Measurements from ENCODE around the gene SOWAHD. TPM values are rescaled to one million over a fixed set of nuclear protein-coding genes. Genes with fewer than 3 reads are reported as not detected.
"Not testable (repeated sequence)": the region's sequence is repeated elsewhere in the genome, so short reads cannot be mapped to it uniquely, and the experiment has no call there.

Gene SOWAHD
- total and polyA plus RNA-seq, 5 experiments from 2014 or later, result 0.43 to 2.0 (median 1.1) TPM

DNA sequence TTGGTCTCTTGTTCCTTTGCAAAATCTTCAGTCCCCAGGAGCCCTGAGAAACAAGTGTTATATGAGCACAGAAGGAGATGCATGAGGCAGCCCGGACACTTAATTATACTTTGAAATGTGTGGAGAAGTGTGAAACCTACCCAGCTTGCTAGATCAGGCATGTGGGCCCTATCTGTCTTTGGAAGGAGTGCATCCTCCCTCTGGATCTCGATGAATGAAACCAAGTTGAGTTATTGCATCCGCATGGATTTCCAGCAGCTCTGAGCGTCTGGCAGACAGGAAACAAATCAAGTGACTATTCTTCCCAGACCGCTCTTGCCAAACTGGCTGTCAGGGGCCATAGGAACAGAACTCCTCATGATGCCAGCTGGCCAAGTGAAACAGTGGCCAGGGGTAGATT lies 19.6 kb upstream of the SOWAHD start:
- Mint-ChIP-seq H3K27ac (no peak overlapping the region), H3K4me3 (no peak overlapping the region), H3K27me3 (no peaks in the 10 kb centered on the region), H3K9me3 (no peaks in the 10 kb centered on the region), H3K4me1 (peaks cover 0 to 5% (median 0%) of the 10 kb centered on the region in 4 donors), H3K36me3 (no peaks in the 10 kb centered on the region)
- no peak for ATAC-seq
- POLR2A ChIA-PET, result no interaction called here
- DNase-seq, result no peak

DNA sequence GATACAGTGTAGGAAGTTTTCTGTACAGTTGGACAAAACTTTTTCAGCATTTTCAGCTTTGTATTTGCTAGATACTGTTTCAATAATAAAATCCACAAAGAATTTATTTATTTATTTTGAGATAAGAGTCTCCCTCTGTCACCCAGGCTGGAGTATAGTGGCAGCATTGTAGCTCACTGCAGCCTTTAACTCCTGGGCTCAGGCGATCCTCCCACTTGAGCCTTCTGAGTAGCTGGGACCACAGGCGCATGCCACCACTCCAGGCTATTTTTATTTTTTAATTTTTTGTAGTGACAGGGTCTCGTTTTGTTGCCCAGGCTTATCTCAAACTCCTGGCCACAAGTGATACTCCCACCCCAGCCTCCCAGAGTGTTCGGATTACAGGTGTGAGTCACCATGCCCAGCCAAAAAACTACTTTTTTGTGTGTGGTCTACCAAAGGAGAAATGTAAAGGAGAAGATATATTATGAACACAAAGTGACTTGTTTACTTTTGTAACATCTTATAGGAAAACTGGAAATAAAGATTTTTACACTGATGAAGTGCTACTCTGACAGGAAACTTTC lies 13.0 kb upstream of the SOWAHD start:
- H3K27ac Mint-ChIP-seq, result no peak overlapping the region
- DNase-seq, result no peak
- no peak overlapping the region for H3K4me3 Mint-ChIP-seq
- no peaks in the 10 kb centered on the region for H3K9me3 Mint-ChIP-seq
- no peaks in the 10 kb centered on the region for H3K27me3 Mint-ChIP-seq
- POLR2A ChIA-PET, result interaction anchor here (0.7 kb wide), 1 partner anchor 80 kb away, joined by 3 read pairs; no protein-coding TSS in a partner anchor
- ATAC-seq, result no peak
- no peaks in the 10 kb centered on the region for H3K36me3 Mint-ChIP-seq
- H3K4me1 Mint-ChIP-seq, result peaks cover 2 to 12% (median 5%) of the 10 kb centered on the region in 4 donors

DNA sequence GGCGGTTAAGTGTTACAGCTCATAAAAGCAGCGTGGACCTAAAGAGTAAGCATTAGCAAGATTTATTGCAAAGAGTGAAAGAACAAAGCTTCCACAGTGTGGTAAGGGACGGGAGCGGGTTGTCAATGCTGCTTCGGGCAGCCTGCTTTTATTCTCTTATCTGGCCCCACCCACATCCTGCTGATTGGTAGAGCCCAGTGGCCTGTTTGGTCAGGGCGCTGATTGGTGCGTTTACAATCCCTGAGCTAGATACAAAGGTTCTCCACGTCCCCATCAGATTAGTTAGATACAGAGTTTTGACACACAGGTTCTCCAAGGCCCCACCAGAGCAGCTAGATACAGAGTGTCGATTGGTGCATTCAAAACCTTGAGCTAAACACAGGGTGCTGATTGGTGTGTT lies 8.3 kb upstream of the SOWAHD start:
- peaks cover 6 to 32% (median 21%) of the 10 kb centered on the region in 4 donors for H3K4me1 Mint-ChIP-seq
- H3K9me3 Mint-ChIP-seq, H3K27me3 Mint-ChIP-seq, H3K36me3 Mint-ChIP-seq, ATAC-seq: not testable (repeated sequence)
- H3K27ac Mint-ChIP-seq, result peak overlapping the region; percentile 40 to 93 (median 88)
- POLR2A ChIA-PET, result interaction anchor here (0.9 to 1.7 kb wide), 4 partner anchors 41 to 74 kb away, joined by 3 to 5 read pairs (median 4); partner anchors contain the start of gene RPL39
- peak overlapping the region; percentile 39 to 88 (median 76) for H3K4me3 Mint-ChIP-seq
- peak in 1 of 10 donors; percentile 26 for DNase-seq

DNA sequence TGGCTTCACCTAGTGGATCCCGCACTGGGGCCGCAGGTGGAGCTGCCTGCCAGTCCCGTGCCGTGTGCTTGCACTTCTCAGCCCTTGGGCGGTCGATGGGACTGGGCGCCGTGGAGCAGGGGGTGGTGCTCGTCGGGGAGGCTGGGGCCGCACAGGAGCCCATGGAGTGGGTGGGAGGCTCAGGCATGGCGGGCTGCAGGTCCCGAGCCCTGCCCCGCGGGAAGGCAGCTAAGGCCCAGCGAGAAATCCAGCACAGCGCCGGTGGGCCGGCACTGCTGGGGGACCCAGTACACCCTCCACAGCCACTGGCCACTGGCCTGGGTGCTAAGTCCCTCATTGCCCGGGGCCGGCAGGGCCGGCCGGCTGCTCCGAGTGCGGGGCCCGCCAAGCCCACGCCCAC lies 7.6 kb upstream of the SOWAHD start:
- not testable (repeated sequence) for DNase-seq, H3K9me3 Mint-ChIP-seq, H3K4me3 Mint-ChIP-seq, ATAC-seq, H3K36me3 Mint-ChIP-seq, H3K27me3 Mint-ChIP-seq
- POLR2A ChIA-PET, result interaction anchor here (1.7 kb wide), 1 partner anchor 40 kb away, joined by 5 read pairs; the partner anchor contains the start of gene RPL39
- Mint-ChIP-seq H3K4me1 (peaks cover 7 to 38% (median 27%) of the 10 kb centered on the region in 4 donors), H3K27ac (peak overlapping the region in 1 of 10 donors; percentile 87)

DNA sequence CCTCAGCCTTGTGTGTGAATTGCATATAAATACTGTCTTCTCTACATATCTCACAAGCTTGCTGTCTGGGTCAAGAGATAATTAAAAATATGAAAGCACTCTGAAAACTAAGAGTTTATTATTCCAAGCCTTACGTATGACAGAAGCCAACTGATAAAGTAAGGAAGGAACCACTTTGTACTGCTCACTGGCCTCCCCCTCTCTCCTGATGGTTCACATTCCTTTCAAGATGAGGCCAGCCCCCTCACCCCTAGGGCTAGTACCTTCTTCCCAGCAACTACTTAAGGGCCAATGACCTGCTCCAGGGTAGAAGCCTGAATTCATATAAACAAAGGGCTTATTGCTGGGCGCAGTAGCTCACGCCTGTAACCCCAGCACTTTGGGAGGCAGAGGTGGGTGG lies 5.4 kb upstream of the SOWAHD start:
- ATAC-seq (no peak), DNase-seq (no peak)
- Mint-ChIP-seq H3K27ac (peak overlapping the region; percentile 64 to 98 (median 96)), H3K36me3 (no peaks in the 10 kb centered on the region), H3K9me3 (peaks cover 0 to 3% (median 0%) of the 10 kb centered on the region in 9 donors), H3K4me3 (no peak overlapping the region), H3K27me3 (no peaks in the 10 kb centered on the region), H3K4me1 (peaks cover 23 to 59% (median 49%) of the 10 kb centered on the region in 4 donors)
- POLR2A ChIA-PET, result interaction anchor here (0.6 to 1.5 kb wide), 5 partner anchors 23 to 60 kb away, joined by 3 to 7 read pairs (median 3); partner anchors contain the start of genes RPL39 and SEPTIN6

DNA sequence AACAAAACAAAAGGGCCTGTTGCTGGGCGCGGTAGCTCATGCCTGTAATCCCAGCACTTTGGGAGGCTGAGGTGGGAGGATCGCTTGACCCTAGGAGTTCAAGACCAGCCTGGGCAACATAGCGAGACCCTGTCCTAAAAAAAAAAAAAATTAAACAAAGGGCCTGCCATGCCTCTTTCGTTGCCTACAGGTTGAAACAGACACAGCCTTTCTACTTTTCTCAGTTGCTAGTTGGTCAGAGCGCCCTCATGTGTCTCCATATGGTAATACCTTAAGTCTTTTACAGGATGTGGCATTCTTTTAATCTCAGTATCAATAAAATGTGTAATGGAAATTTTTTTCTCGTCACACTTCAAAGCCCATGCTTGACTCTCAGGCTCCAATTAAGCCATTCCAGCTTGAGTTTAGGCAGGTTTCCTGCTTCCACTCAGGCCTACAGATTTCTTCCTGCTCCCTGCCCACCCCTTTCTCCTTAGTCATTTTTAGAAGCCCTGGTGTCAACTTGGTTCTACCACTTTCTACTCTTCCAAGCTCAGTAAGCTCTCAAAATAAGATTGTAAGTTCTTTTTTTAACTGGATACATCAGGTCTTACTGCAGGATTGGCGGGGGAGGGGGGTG lies 4.6 kb upstream of the SOWAHD start:
- Mint-ChIP-seq H3K9me3 (peaks cover 0 to 3% (median 0%) of the 10 kb centered on the region in 9 donors), H3K36me3 (no peaks in the 10 kb centered on the region), H3K27me3 (no peaks in the 10 kb centered on the region), H3K4me3 (peak overlapping the region in 9 of 10 donors; percentile 39 to 84 (median 63)), H3K27ac (peak overlapping the region; percentile 64 to 98 (median 96)), H3K4me1 (peaks cover 23 to 59% (median 49%) of the 10 kb centered on the region in 4 donors)
- DNase-seq (peak in 9 of 10 donors; percentile 32 to 87 (median 69)), ATAC-seq (peak; percentile 34 to 56)
- POLR2A ChIA-PET, result interaction anchor here (0.7 to 2.1 kb wide), 7 partner anchors 22 to 72 kb away, joined by 3 to 7 read pairs (median 3); partner anchors contain the start of genes RPL39 and SEPTIN6

DNA sequence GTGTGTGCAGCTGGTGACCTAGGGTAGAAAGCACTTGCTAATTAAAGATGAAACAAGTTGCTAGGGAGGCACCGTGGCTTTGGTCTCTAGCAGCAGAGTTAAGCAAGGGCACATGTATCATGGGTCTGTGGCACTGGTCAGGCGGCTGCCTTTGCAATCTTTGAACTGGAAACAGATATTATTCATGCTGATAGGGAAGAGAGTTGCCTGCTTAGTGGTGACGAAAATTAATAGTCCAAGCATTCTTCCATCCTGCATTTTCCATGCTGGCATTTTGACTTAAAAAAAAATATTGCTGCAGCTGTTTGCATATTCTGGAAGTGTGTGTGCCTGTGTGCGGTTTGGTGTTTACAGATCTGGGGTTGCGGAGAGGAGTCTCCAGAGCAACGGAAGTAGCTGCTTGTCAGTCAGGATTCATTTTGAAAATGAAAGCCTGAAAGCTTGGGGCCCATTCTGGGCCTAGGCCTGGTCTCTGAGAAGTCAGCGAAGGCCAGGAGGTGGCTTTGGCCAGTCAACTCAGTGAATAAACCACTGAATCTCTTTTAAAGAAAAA lies 2.3 kb upstream of the SOWAHD start:
- DNase-seq (peak in 9 of 10 donors; percentile 20 to 81 (median 48)), ATAC-seq (peak; percentile 57 to 71)
- H3K4me1 Mint-ChIP-seq, result peaks cover 21 to 56% (median 50%) of the 10 kb centered on the region in 4 donors
- no peaks in the 10 kb centered on the region for H3K36me3 Mint-ChIP-seq
- H3K27me3 Mint-ChIP-seq, result no peaks in the 10 kb centered on the region
- H3K9me3 Mint-ChIP-seq, result peaks cover 0 to 3% (median 0%) of the 10 kb centered on the region in 9 donors
- peak overlapping the region; percentile 62 to 90 (median 80) for H3K4me3 Mint-ChIP-seq
- POLR2A ChIA-PET, result interaction anchor here (0.5 to 6.9 kb wide), 11 partner anchors 8 to 256 kb away, joined by 3 to 43 read pairs (median 3); partner anchors contain the start of genes RPL39 and SEPTIN6
- peak overlapping the region; percentile 95 to 98 (median 96) for H3K27ac Mint-ChIP-seq

DNA sequence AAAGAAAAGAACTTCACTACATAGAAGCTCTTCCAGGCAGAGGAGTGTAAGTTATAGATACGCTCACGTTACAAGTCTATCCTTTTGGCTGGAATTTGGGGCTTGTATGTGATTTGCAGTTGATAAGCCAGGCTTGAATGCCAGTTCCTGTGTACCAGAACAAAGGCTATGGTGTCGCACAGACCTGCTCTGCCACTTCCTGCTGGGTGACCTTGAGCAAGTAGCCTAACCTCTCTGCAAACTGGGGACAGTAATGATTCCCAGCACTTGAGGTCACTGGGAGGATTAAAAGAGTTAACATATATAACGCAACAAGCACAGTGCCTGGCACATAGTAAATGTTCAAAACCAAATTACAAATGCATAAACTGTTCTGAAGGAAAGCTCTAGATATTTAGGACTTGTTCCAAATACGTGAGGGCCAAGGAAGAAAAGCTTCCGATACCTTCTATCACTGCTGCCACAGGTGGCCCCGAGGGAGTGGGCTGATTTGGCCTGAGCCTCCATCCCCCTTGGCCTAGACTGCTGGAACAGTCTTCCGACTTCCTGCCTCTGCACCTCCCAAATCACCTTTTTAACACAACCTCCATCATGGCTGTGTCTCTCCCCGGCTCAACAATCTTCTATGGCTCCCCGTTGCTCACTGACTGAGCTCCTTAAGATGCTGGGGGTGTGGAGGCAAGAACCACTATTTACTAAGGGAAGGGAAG lies 1.3 kb upstream of the SOWAHD start:
- H3K36me3 Mint-ChIP-seq, result no peaks in the 10 kb centered on the region
- peak overlapping the region; percentile 95 to 98 (median 96) for H3K27ac Mint-ChIP-seq
- H3K4me3 Mint-ChIP-seq, result peak overlapping the region; percentile 62 to 90 (median 80)
- DNase-seq (peak in 1 of 10 donors; percentile 5), ATAC-seq (no peak)
- H3K27me3 Mint-ChIP-seq, result no peaks in the 10 kb centered on the region
- H3K9me3 Mint-ChIP-seq, result peaks cover 0 to 2% (median 0%) of the 10 kb centered on the region in 9 donors
- POLR2A ChIA-PET, result interaction anchor here (0.5 to 6.9 kb wide), 9 partner anchors 7 to 257 kb away, joined by 3 to 43 read pairs (median 4); partner anchors contain the start of genes RPL39 and SEPTIN6
- peaks cover 20 to 56% (median 50%) of the 10 kb centered on the region in 4 donors for H3K4me1 Mint-ChIP-seq

DNA sequence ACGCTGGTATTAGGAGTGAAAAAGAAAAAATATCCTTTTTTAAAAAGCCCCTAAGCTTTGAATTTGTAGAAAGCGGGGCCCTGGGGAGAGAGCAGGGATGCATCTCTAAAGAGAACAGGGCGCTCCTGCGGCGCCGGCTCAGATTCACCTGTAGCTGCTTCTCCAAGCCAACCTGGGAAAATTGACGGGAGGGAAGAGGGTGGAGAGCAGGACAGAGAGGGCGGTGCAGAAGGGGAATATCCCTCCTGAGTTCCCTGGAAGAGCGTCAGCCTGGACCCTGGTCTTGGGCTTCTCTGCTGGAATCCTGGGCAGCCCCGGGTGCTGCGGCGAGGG lies 776 bp upstream of the SOWAHD start:
- ATAC-seq, result no peak
- peak overlapping the region; percentile 62 to 90 (median 80) for H3K4me3 Mint-ChIP-seq
- POLR2A ChIA-PET, result interaction anchor here (1.1 to 6.9 kb wide), 7 partner anchors 12 to 290 kb away, joined by 3 to 43 read pairs (median 9); partner anchors contain the start of genes NDUFA1, RNF113A, RPL39 and SEPTIN6
- peak overlapping the region; percentile 95 to 98 (median 96) for H3K27ac Mint-ChIP-seq
- no peaks in the 10 kb centered on the region for H3K36me3 Mint-ChIP-seq
- peaks cover 20 to 57% (median 50%) of the 10 kb centered on the region in 4 donors for H3K4me1 Mint-ChIP-seq
- H3K9me3 Mint-ChIP-seq, result peaks cover 0 to 2% (median 0%) of the 10 kb centered on the region in 9 donors
- no peaks in the 10 kb centered on the region for H3K27me3 Mint-ChIP-seq
- DNase-seq, result no peak

DNA sequence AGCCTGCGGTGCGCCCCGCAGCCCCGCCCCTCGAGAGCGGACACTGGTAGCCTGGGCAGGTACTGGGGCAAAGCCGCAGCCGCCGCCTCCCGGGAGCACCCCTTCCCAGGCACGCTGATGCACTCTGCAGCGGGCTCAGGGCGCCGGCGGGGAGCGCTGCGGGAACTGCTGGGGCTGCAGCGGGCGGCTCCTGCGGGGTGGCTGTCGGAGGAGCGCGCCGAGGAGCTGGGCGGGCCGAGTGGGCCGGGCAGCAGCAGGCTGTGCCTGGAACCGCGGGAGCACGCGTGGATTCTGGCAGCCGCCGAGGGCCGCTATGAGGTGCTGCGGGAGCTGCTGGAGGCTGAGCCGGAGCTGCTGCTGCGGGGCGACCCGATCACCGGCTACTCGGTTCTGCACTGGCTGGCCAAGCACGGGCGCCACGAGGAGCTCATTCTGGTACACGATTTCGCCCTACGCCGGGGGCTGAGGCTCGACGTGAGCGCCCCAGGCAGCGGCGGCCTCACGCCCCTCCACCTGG lies 401 bp downstream of the SOWAHD start:
- no peaks in the 10 kb centered on the region for H3K36me3 Mint-ChIP-seq
- DNase-seq (peak in 9 of 10 donors; percentile 10 to 64 (median 31)), ATAC-seq (peak; percentile 54 to 57)
- peak overlapping the region in 2 of 10 donors; percentile 40 to 43 for H3K27ac Mint-ChIP-seq
- POLR2A ChIA-PET, result interaction anchor here (0.5 to 6.9 kb wide), 16 partner anchors 11 to 291 kb away, joined by 3 to 43 read pairs (median 4); partner anchors contain the start of genes NDUFA1, RNF113A, RPL39 and SEPTIN6
- peak overlapping the region in 8 of 10 donors; percentile 7 to 83 (median 63) for H3K4me3 Mint-ChIP-seq
- H3K27me3 Mint-ChIP-seq, result no peaks in the 10 kb centered on the region
- peaks cover 0 to 2% (median 0%) of the 10 kb centered on the region in 9 donors for H3K9me3 Mint-ChIP-seq
- peaks cover 19 to 60% (median 52%) of the 10 kb centered on the region in 4 donors for H3K4me1 Mint-ChIP-seq

DNA sequence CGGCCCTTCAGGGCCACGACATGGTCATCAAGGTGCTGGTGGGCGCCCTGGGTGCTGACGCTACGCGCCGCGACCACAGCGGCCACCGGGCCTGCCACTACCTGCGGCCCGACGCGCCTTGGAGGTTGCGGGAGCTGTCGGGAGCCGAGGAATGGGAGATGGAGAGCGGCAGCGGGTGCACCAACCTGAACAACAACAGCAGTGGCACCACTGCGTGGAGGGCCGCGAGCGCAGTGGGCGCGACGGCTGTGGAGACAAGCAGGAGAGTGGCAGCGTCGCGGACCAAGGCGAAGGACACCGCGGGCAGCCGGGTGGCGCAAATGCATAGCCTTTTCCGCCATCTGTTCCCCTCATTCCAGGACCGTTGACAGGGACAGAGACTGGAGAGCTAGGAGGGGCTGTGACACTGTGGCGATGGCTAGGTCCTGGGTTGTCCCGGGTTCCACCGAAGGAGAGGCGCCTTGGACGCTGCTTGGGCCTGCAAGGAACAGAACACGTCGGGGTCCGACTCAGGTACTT lies 919 bp downstream of the SOWAHD start:
- no peak for ATAC-seq

More for the DNA sequence above, 919 bp downstream of the SOWAHD start:
- Mint-ChIP-seq H3K9me3 (peaks cover 0 to 2% (median 0%) of the 10 kb centered on the region in 9 donors), H3K27ac (peak overlapping the region in 4 of 10 donors; percentile 19 to 51 (median 38)), H3K27me3 (no peaks in the 10 kb centered on the region), H3K36me3 (no peaks in the 10 kb centered on the region), H3K4me3 (peak overlapping the region in 9 of 10 donors; percentile 36 to 83 (median 59)), H3K4me1 (peaks cover 17 to 58% (median 47%) of the 10 kb centered on the region in 4 donors)
- POLR2A ChIA-PET, result interaction anchor here (0.8 to 6.9 kb wide), 11 partner anchors 13 to 154 kb away, joined by 3 to 43 read pairs (median 5); partner anchors contain the start of genes NDUFA1, RNF113A, RPL39 and SEPTIN6
- no peak for DNase-seq
